PC-9 (cell line): Measurements from ENCODE around the gene RCAN1. TPM values are rescaled to one million over a fixed set of nuclear protein-coding genes. Genes with fewer than 3 reads are reported as not detected.

ENCODE experiments used
- BruUV-seq: library from RNA; stranded (reverse); fragments of 400-500 nt; replicated peaks from 2 replicates; lab custom pipeline; 2021; lab: Mats Ljungman, UMichigan
- CTCF ChIA-PET: fragments of 300-600 bp; sonication (Branson Sonifier 250); formaldehyde crosslinking; loops from one replicate; lab custom pipeline; 2022; ENCODE audit warnings: antibody characterized with exemption; lab: Charles Lee
- POLR2A ChIA-PET: fragments of 300-600 bp; sonication (Branson Sonifier 250); formaldehyde crosslinking; loops from one replicate; lab custom pipeline; 2022; ENCODE audit warnings: antibody characterized with exemption; ENCODE audit not compliant: unreplicated experiment; lab: Charles Lee
- DNase-seq, 2 experiments: peaks; one replicate each; pipeline versions ENCODE4 v3.0.0 to v3.0.0-alpha.2; 2015 to 2022; ENCODE audit warnings: mixed read lengths in 1 of 2
- H2AFZ ChIP-seq: fragments of 200-600 bp; sonication (generic); 2 replicates; pipeline ENCODE4 v1.8.1; 2017; ENCODE audit warnings: antibody characterized with exemption
- H3F3A ChIP-seq: fragments of 200-600 bp; sonication (generic); 2 replicates; pipeline ENCODE4 v1.8.1; 2017; ENCODE audit warnings: antibody characterized with exemption, mild to moderate bottlenecking, low read depth; ENCODE audit not compliant: insufficient read depth
- H3K27ac ChIP-seq: fragments of 200-600 bp; sonication (generic); 2 replicates; pipeline ENCODE4 v1.6.1; 2016; ENCODE audit warnings: mixed run types
- H3K27me3 ChIP-seq: fragments of 200-600 bp; sonication (generic); 2 replicates; pipeline ENCODE4 v1.6.1; 2016; ENCODE audit warnings: low read depth, mixed run types; ENCODE audit not compliant: insufficient read depth
- H3K36me3 ChIP-seq: fragments of 200-600 bp; sonication (generic); 2 replicates; pipeline ENCODE4 v1.6.1; 2016; ENCODE audit warnings: low read depth, mixed run types
- H3K4me1 ChIP-seq: fragments of 200-600 bp; sonication (generic); replicated peaks from 2 replicates; pipeline ENCODE4 v1.6.1; 2016; ENCODE audit warnings: mixed run types; ENCODE audit not compliant: insufficient read depth
- H3K4me2 ChIP-seq: fragments of 200-600 bp; sonication (generic); 2 replicates; pipeline ENCODE4 v1.6.1; 2017; ENCODE audit warnings: mixed run types
- H3K4me3 ChIP-seq: fragments of 200-600 bp; sonication (generic); 2 replicates; pipeline ENCODE4 v1.6.1; 2016; ENCODE audit warnings: mixed run types
- H3K79me2 ChIP-seq: fragments of 200-600 bp; sonication (generic); 2 replicates; pipeline ENCODE4 v1.6.1; 2017; ENCODE audit warnings: low read depth, mixed run types
- H3K9me2 ChIP-seq: fragments of 200-600 bp; sonication (generic); 2 replicates; pipeline ENCODE4 v1.8.1; 2017; ENCODE audit warnings: mild to moderate bottlenecking; ENCODE audit not compliant: insufficient read depth
- H3K9me3 ChIP-seq: fragments of 200-600 bp; sonication (generic); 2 replicates; pipeline ENCODE4 v1.8.1; 2016; ENCODE audit warnings: low read depth; ENCODE audit not compliant: insufficient read depth
- H4K20me1 ChIP-seq: fragments of 200-600 bp; sonication (generic); 2 replicates; pipeline ENCODE4 v1.8.1; 2017; ENCODE audit not compliant: insufficient read depth
- EZH2 ChIP-seq: fragments of 200-600 bp; sonication (generic); IDR thresholded peaks from 2 replicates; pipeline ENCODE4 v1.8.0; 2017; ENCODE audit warnings: antibody characterized with exemption, low read depth
- intact Hi-C: fragments of 100-400 bp; cut with micrococcal nuclease; formaldehyde crosslinking; loops from one replicate; pipeline ENCODE4 v1.10.0; 2022; ENCODE audit not compliant: unreplicated experiment
- total RNA-seq: library from RNA; stranded (reverse); gene quantifications from 2 replicates; pipeline ENCODE4 v1.2.3, GENCODE V29; 2021
- TF ChIP-seq, protein P1 (sequence below): fragments of 200-600 bp; sonication (generic); conservative IDR thresholded peaks from 2 replicates; pipeline ENCODE4 v1.6.1; 2017; ENCODE audit warnings: mixed run types, antibody characterized with exemption, mild to moderate bottlenecking, moderate library complexity

The RCAN1 gene
- total RNA-seq, 1 experiment from 2014 or later = 7.2 TPM

DNA sequence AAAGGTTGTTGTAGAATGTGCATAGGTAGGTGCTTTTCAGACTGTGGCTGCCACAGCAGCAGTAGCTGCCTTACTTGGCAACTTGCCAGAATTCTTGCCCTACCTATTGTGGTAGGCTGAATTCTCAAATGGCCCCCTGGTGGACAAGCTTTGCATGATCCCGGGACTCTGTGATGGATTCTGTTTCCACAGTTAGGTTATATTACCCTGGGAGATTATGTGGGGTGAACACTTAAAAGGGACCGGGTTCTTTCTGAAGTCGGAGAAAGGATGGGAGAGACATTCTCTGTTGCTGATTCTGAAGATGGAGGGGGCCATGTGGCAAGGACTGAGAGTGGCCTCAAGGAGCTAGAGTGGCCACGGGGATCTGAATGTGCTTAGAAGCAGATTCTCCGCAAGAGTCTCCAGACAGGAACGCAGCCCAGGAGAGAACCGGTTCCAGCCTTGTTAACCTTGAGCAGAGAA lies 70.8 kb downstream of the RCAN1 start:
- Histone ChIP-seq H3K4me1 (peaks cover 50% of the 10 kb centered on the region), H2AFZ (no peak overlapping the region), H3K36me3 (no peaks in the 10 kb centered on the region), H3K4me2 (peak overlapping the region; percentile 76), H3K4me3 (peak overlapping the region; percentile 19; the same call in 1 of the 2 replicates), H3K27me3 (no peaks in the 10 kb centered on the region), H3K79me2 (no peaks in the 10 kb centered on the region), H4K20me1 (no peaks in the 10 kb centered on the region), H3K9me3 (no peaks in the 10 kb centered on the region), H3K27ac (peak overlapping the region; percentile 100), H3F3A (peaks cover 35% of the 10 kb centered on the region), H3K9me2 (no peaks in the 10 kb centered on the region)
- ChIA-PET POLR2A (no interaction called here), CTCF (interaction anchor here (1.0 to 1.7 kb wide), 2 partner anchors 18 to 58 kb away, joined by 3 to 5 read pairs; no protein-coding TSS in a partner anchor)
- intact Hi-C loops = loop anchor here (2.0 kb wide), 1 partner anchor 59 kb away; no protein-coding TSS in a partner anchor
- peak; percentile 46 to 61 for DNase-seq
- TF ChIP-seq, protein P1, sequence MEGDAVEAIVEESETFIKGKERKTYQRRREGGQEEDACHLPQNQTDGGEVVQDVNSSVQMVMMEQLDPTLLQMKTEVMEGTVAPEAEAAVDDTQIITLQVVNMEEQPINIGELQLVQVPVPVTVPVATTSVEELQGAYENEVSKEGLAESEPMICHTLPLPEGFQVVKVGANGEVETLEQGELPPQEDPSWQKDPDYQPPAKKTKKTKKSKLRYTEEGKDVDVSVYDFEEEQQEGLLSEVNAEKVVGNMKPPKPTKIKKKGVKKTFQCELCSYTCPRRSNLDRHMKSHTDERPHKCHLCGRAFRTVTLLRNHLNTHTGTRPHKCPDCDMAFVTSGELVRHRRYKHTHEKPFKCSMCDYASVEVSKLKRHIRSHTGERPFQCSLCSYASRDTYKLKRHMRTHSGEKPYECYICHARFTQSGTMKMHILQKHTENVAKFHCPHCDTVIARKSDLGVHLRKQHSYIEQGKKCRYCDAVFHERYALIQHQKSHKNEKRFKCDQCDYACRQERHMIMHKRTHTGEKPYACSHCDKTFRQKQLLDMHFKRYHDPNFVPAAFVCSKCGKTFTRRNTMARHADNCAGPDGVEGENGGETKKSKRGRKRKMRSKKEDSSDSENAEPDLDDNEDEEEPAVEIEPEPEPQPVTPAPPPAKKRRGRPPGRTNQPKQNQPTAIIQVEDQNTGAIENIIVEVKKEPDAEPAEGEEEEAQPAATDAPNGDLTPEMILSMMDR = peak; percentile 63
- TF ChIP-seq EZH2 = no peak
- BruUV-seq = no TSS peak

DNA sequence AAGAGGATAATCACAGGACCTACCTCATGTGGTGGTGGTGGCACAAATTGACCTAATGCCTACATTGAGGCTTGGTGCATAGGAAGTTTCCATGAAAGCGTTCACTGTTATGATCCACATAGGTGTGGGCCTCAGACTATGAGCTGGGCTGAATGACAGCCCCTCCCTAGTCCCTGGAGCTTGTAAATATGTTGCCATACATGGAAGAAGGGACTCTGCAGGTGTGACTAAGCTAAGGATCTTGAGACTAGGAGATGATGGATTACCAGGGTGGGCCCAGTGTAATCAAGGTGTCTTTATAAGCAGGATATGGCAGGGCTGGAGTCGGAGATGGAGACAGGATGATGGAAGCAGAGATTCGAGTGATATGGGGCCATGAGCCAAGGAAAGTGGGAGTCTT lies 71.9 kb downstream of the RCAN1 start:
- H3K4me2 ChIP-seq = no peak overlapping the region; the same call in 1 of the 2 replicates
- ChIA-PET CTCF (interaction anchor here (1.0 to 1.7 kb wide), 2 partner anchors 17 to 59 kb away, joined by 3 to 5 read pairs; no protein-coding TSS in a partner anchor), POLR2A (no interaction called here)
- no peaks in the 10 kb centered on the region for H3K27me3 ChIP-seq
- no peak for DNase-seq
- no peaks in the 10 kb centered on the region for H3K36me3 ChIP-seq
- H3K79me2 ChIP-seq = no peaks in the 10 kb centered on the region
- H2AFZ ChIP-seq = no peak overlapping the region
- no peaks in the 10 kb centered on the region for H3K9me3 ChIP-seq
- no TSS peak for BruUV-seq
- peaks cover 35% of the 10 kb centered on the region for H3F3A ChIP-seq
- H4K20me1 ChIP-seq = no peaks in the 10 kb centered on the region
- H3K4me3 ChIP-seq = no peak overlapping the region
- TF ChIP-seq, protein P1 = no peak
- no peak for TF ChIP-seq EZH2
- H3K9me2 ChIP-seq = no peaks in the 10 kb centered on the region
- intact Hi-C loops = no loop called here
- peak overlapping the region; percentile 100; the same call in 1 of the 2 replicates for H3K27ac ChIP-seq
- peaks cover 48% of the 10 kb centered on the region for H3K4me1 ChIP-seq

DNA sequence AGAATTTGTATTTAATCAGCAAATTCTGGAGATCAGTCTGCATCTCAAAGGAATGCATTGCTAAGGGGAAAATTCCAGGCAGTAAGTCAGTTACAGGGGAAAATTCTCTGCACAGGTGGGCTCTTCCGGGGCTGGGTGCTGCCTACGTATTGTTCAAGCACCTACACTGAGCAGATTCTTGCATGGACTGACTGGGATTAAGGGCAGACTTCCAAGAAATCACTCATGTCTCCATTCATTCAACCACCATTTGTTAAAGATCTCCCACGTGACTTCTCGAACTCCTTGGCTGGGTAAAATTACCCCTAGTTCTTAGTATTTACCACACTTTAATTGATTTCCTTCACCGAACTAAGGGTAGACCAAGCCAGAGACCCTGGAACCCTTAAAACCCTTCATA lies 74.7 kb downstream of the RCAN1 start:
- H4K20me1 ChIP-seq = no peaks in the 10 kb centered on the region
- ChIA-PET POLR2A (no interaction called here), CTCF (no interaction called here)
- DNase-seq = no peak
- H3K9me2 ChIP-seq = no peaks in the 10 kb centered on the region
- H3K9me3 ChIP-seq = no peaks in the 10 kb centered on the region
- no peaks in the 10 kb centered on the region for H3K36me3 ChIP-seq
- no peak overlapping the region for H2AFZ ChIP-seq
- intact Hi-C loops = no loop called here
- no peak overlapping the region for H3K27ac ChIP-seq
- no peaks in the 10 kb centered on the region for H3K27me3 ChIP-seq
- peaks cover 31% of the 10 kb centered on the region for H3K4me1 ChIP-seq
- peaks cover 18% of the 10 kb centered on the region for H3F3A ChIP-seq
- H3K79me2 ChIP-seq = no peaks in the 10 kb centered on the region
- H3K4me3 ChIP-seq = no peak overlapping the region
- no peak overlapping the region for H3K4me2 ChIP-seq
- TF ChIP-seq, protein P1 = no peak
- no peak for TF ChIP-seq EZH2
- BruUV-seq = no TSS peak
